Fibroblast of gingiva (primary cell): ENCODE results near the gene MTHFD1L.

ENCODE experiments used
- DNase-seq: peaks from one replicate; pipeline ENCODE4 v3.0.0-alpha.2; 2011; ENCODE audit warnings: low read depth

The MTHFD1L gene

GRCh38 chr6:150866147-150866990 lies 867 bp downstream of the MTHFD1L start:
- peak; percentile 91 for DNase-seq

- no peak for DNase-seq
Measured at GRCh38 chr6:150866991-150867501, 1.5 kb downstream of the MTHFD1L start.

- DNase-seq = no peak
Measured at GRCh38 chr6:150868759-150869158, 3.3 kb downstream of the MTHFD1L start.

GRCh38 chr6:150874179-150874578 lies 8.7 kb downstream of the MTHFD1L start:
- DNase-seq = no peak

GRCh38 chr6:150875841-150876240 lies 10.3 kb downstream of the MTHFD1L start:
- DNase-seq = no peak

GRCh38 chr6:150876598-150876997 lies 11.1 kb downstream of the MTHFD1L start:
- DNase-seq = peak; percentile 50

GRCh38 chr6:150877928-150878327 lies 12.4 kb downstream of the MTHFD1L start:
- DNase-seq = no peak

- DNase-seq = no peak
Measured at GRCh38 chr6:150878347-150879213, 13.1 kb downstream of the MTHFD1L start.

- no peak for DNase-seq
Measured at GRCh38 chr6:150880336-150880735, 14.8 kb downstream of the MTHFD1L start.

- DNase-seq = peak; percentile 80
Measured at GRCh38 chr6:150881911-150882481, 16.5 kb downstream of the MTHFD1L start.

GRCh38 chr6:150883521-150883920 lies 18.0 kb downstream of the MTHFD1L start:
- no peak for DNase-seq

GRCh38 chr6:150886155-150886554 lies 20.7 kb downstream of the MTHFD1L start:
- DNase-seq = no peak

GRCh38 chr6:150887978-150888563 lies 22.6 kb downstream of the MTHFD1L start:
- DNase-seq = no peak

GRCh38 chr6:150890346-150890745 lies 24.8 kb downstream of the MTHFD1L start:
- DNase-seq = no peak

- DNase-seq = peak; percentile 67
Measured at GRCh38 chr6:150891888-150892485, 26.5 kb downstream of the MTHFD1L start.

GRCh38 chr6:150894191-150894744 lies 28.8 kb downstream of the MTHFD1L start:
- no peak for DNase-seq

GRCh38 chr6:150894935-150895552 lies 29.5 kb downstream of the MTHFD1L start:
- DNase-seq = no peak

GRCh38 chr6:150895928-150896632 lies 30.6 kb downstream of the MTHFD1L start:
- no peak for DNase-seq

- DNase-seq = no peak
Measured at GRCh38 chr6:150897400-150897943, 32.0 kb downstream of the MTHFD1L start.
